ENCODE measurements around the gene DRC7. TPM values are rescaled to one million over a fixed set of nuclear protein-coding genes. Genes with fewer than 3 reads are reported as not detected.

Gene DRC7
- total and polyA plus RNA-seq, 10 of the 15 experiments (the other 5 are each of a cell fraction or from before 2014, with no cell fraction given): 0.06 to 0.49 (median 0.14) TPM; not detected in 4

- TF ChIP-seq NKRF (conservative IDR thresholded peaks at IDR 0.05) (no peak), MAX (IDR thresholded peaks at IDR 0.05; ENCODE audit: low read depth, low read length) (no peak), CHD4 (IDR thresholded peaks at IDR 0.05) (no peak)
Observed at GRCh38 chr16:57750796-57751538, 56.4 kb downstream of the DRC7 start (continued).

- Histone ChIP-seq H3K36me3 (ENCODE audit: control insufficient read depth in 2 of 2, insufficient read depth in 2 of 2, low read length in 1 of 2) (no peaks in the 10 kb centered on the region; a peak in 2 of 4 replicates), H4K20me1 (ENCODE audit: control insufficient read depth, insufficient read depth) (no peaks in the 10 kb centered on the region), H3K79me2 (ENCODE audit: control insufficient read depth, insufficient read depth, low read length) (no peaks in the 10 kb centered on the region), H3K27ac (ENCODE audit: control insufficient read depth, insufficient read depth) (no peak overlapping the region), H3K4me2 (ENCODE audit: control insufficient read depth, insufficient read depth) (no peak overlapping the region), H3K4me1 (ENCODE audit: control insufficient read depth, insufficient read depth, low read length) (no peaks in the 10 kb centered on the region), H3K9me3 (replicated peaks; ENCODE audit: control insufficient read depth, insufficient read depth, low read length) (no peaks in the 10 kb centered on the region), H3K27me3 (replicated peaks in 1 of 2; ENCODE audit: control insufficient read depth in 2 of 2, insufficient read depth in 2 of 2, low read length in 1 of 2) (no peaks in the 10 kb centered on the region), H3K4me3 (no peak overlapping the region), H2AFZ (ENCODE audit: control insufficient read depth, low read depth, low read length) (no peak overlapping the region), H3K9ac (ENCODE audit: control insufficient read depth, insufficient read depth, low read length) (no peak overlapping the region)
- WGBS (ENCODE audit: insufficient coverage, insufficient replicate concordance, low lambda C conversion rate, missing lambda C conversion rate): 88% methylated on average over 26 of the region's 26 CpGs
- BruUV-seq (replicated peaks): no TSS peak
- ChIA-PET POLR2A (interaction anchor here (0.7 kb wide), 1 partner anchor 20 kb away, joined by 4 read pairs; no protein-coding TSS in a partner anchor), RAD21 (ENCODE audit: unreplicated experiment) (no interaction called here), SMC1A (ENCODE audit: uncharacterized antibody, unreplicated experiment) (no interaction called here), CTCF (interaction anchor here (0.9 to 1.2 kb wide), 2 partner anchors 16 to 175 kb away, joined by 3 to 4 read pairs; no protein-coding TSS in a partner anchor)
- ATAC-seq (no peak), FAIRE-seq (no peak), DNase-seq (ENCODE audit: low read depth, low spot score) (no peak)
- in situ Hi-C loops (cut with MboI) (no loop called here), intact Hi-C loops (cut with micrococcal nuclease; ENCODE audit: unreplicated experiment) (no loop called here)
- TF ChIP-seq E2F4 (IDR thresholded peaks at IDR 0.05; ENCODE audit: low read depth, low read length) (no peak), SREBF1 (IDR thresholded peaks at IDR 0.05; ENCODE audit: low read length) (no peak), CBX3 (IDR thresholded peaks at IDR 0.05; ENCODE audit: borderline replicate concordance, low read depth) (no peak)
Observed at GRCh38 chr16:57751539-57752202, 57.1 kb downstream of the DRC7 start.
